Activated naive CD4-positive, alpha-beta T cell treated with anti-CD3 and anti-CD28 coated beads, Interleukin-2, amount 50 U/mL, for 72 hours (primary cell): ENCODE measurements around the gene ZNF22. TPM values are rescaled to one million over a fixed set of nuclear protein-coding genes. Genes with fewer than 3 reads are reported as not detected.

Source experiments
- ATAC-seq, 2 donors: fragments of 150-1000 bp; cut with Tn5 transposase; 2 replicates each; pipeline ENCODE4 v1.10.0; 2021; ENCODE audit warnings: mild to moderate bottlenecking in 2 of 2, moderate library complexity in 2 of 2
- DNase-seq, 2 donors: peaks; one replicate each; pipeline ENCODE4 v3.0.0; 2021 to 2022; ENCODE audit warnings: low spot score in 2 of 2
- H3K27ac Mint-ChIP-seq, 2 donors: one replicate each; pipeline ENCODE4 v1.8.0; 2022; ENCODE audit warnings: mild to moderate bottlenecking in 2 of 2, mixed read lengths in 2 of 2
- H3K36me3 Mint-ChIP-seq, 2 donors: one replicate each; pipeline ENCODE4 v1.8.0; 2022; ENCODE audit warnings: mixed read lengths in 2 of 2
- H3K9me3 Mint-ChIP-seq, 2 donors: one replicate each; pipeline ENCODE4 v1.8.0; 2022; ENCODE audit warnings: mixed read lengths in 2 of 2
- total RNA-seq, 2 donors: library from RNA; stranded (reverse); gene quantifications; one replicate each; pipeline ENCODE4 v1.2.3, GENCODE V29; 2022

The ZNF22 gene
- total RNA-seq, 2 donors from 2014 or later = 3.1 to 20.9 TPM

GRCh38 chr10:44961931-44962750, 38.6 kb upstream of the ZNF22 start:
- H3K27ac Mint-ChIP-seq = no peak overlapping the region
- ATAC-seq = no peak

GRCh38 chr10:44962870-44963738, 37.6 kb upstream of the ZNF22 start:
- Mint-ChIP-seq H3K36me3 (no peaks in the 10 kb centered on the region), H3K27ac (no peak overlapping the region), H3K9me3 (no peaks in the 10 kb centered on the region)
- DNase-seq (no peak), ATAC-seq (no peak)

More at GRCh38 chr10:44961931-44962750, 38.6 kb upstream of the ZNF22 start:
- Mint-ChIP-seq H3K36me3 (no peaks in the 10 kb centered on the region), H3K9me3 (no peaks in the 10 kb centered on the region)
- no peak for DNase-seq

DNA sequence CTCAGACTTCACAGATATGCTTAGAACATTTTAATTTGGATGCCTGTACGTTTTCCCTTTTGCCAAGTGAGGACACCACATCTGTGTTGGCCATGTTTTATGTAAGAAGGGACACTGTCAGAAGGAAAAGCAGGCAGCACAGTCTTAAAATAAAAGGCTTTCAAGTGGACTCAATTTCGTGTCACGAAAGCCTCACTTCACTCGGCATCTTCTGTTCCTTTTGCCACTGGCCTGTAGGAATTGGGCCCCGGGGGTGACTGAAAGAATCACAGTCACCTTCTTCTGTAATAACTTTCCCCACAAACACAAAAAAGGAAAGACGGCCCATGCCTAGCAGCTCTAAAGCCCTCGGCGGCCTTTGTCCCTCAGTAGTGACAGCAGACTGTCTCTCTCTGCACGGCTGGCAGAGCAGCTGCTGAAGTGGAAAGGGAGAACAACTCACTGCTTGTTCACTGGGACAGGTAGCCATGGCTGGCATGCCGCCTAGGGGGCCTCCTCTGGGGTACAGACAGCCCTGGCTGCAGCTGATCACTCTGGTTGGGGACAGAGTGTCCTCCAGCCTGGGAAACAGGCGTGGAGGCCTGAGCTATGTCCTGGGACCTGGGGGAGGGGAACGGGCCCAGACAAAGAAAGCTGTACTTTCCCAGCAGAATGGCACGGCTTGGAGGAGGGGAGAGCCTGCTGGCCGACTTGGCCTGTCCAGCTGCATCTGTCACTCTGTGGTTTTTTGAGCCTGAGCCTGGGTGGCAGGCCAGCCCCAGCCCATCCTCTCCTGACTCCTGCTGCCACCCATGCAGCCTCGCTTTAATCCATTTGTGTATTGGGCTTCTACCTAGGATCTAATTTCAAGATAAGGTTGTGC, 36.7 kb upstream of the ZNF22 start:
- H3K9me3 Mint-ChIP-seq = no peaks in the 10 kb centered on the region
- ATAC-seq (no peak), DNase-seq (no peak)
- no peak overlapping the region for H3K27ac Mint-ChIP-seq
- H3K36me3 Mint-ChIP-seq = no peaks in the 10 kb centered on the region

DNA sequence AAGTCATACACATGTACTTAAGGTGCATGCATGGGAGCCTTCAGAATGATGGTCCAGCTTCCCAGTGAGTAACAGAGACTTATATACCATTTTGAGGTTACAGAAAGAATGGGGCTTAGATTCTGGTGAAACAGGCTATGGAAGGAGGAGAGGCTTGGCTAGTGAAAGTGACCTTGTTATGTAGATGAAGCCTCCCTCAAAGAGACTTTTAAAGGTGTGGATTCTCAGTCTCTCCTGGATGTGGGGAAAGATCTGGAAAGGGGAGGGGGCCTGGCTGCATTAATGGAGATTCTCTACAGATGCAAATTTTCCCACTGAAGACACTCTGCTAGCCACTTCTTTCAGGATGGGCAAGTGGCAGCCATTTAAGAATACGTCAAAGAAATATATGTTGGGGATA, 35.6 kb upstream of the ZNF22 start:
- ATAC-seq = no peak
- H3K36me3 Mint-ChIP-seq = no peaks in the 10 kb centered on the region
- H3K27ac Mint-ChIP-seq = no peak overlapping the region
- no peaks in the 10 kb centered on the region for H3K9me3 Mint-ChIP-seq
- no peak for DNase-seq

DNA sequence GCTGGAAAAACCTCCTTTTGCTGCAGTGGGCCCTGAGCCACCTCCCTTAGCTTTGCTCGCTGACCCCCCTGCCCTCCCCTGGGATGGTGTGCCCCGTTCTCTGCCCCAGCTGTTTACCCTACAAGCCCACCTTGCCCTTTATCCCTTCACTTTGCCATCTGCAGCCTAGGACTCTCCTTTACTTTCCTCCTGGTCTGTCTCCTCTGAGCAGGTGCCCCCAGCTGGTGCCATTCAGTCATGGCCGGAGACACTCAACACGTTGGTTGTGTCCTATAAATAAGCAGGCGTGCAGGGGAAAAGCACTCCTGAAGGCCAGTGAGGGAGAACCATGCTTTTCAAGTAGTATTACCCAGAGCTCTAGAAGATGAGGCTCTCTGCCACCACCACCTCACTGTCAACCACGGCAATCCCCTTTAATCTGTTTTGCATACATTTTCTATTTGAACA, 35.0 kb upstream of the ZNF22 start:
- ATAC-seq = peak in 1 of 2 donors; percentile 32
- Mint-ChIP-seq H3K9me3 (no peaks in the 10 kb centered on the region), H3K27ac (peak overlapping the region in 1 of 2 donors; percentile 40), H3K36me3 (no peaks in the 10 kb centered on the region)
- DNase-seq = no peak

- Mint-ChIP-seq H3K27ac (peak overlapping the region in 1 of 2 donors; percentile 36), H3K36me3 (no peaks in the 10 kb centered on the region), H3K9me3 (no peaks in the 10 kb centered on the region)
- DNase-seq (no peak), ATAC-seq (peak in 1 of 2 donors; percentile 39)
Measured at GRCh38 chr10:44966129-44966815, 34.5 kb upstream of the ZNF22 start.

DNA sequence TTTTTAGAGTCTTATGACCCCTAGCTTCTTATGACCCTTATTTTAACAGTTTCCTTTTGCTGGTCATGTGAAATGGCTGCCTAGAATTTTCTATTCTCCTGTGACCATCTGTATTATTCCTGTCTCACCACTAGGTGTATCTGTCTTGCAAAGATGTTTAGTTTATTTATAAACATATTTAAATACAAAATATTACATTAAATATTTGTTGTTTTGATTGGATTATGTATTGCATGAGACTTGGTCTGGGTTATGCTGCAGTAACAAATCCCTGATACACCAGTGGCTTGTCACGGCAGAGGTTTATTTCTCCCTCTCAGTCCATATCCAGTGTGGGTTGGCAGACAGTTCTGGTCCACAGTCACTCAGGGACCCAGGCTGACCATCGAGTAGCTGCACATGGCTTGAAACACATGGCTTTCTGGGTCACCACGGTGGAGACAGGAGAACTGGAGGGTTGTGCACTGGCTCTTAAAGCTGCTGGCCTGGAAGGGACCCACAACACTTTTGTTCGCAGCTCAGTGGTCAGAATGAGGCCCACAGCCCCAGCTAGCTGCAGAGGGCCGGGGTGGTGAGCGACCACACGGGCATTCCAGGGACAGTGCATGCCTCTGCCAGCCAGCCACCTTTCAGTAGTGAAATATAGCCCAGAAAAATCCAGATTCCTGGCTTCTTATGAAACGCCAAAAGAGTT, 33.8 kb upstream of the ZNF22 start:
- no peaks in the 10 kb centered on the region for H3K9me3 Mint-ChIP-seq
- H3K27ac Mint-ChIP-seq = no peak overlapping the region
- no peak for DNase-seq
- H3K36me3 Mint-ChIP-seq = no peaks in the 10 kb centered on the region
- no peak for ATAC-seq

- peak; percentile 30 to 33 for ATAC-seq
- no peak for DNase-seq
- Mint-ChIP-seq H3K36me3 (no peaks in the 10 kb centered on the region), H3K27ac (peak overlapping the region in 1 of 2 donors; percentile 2), H3K9me3 (no peaks in the 10 kb centered on the region)
Measured at GRCh38 chr10:44967616-44968015, 33.1 kb upstream of the ZNF22 start.

DNA sequence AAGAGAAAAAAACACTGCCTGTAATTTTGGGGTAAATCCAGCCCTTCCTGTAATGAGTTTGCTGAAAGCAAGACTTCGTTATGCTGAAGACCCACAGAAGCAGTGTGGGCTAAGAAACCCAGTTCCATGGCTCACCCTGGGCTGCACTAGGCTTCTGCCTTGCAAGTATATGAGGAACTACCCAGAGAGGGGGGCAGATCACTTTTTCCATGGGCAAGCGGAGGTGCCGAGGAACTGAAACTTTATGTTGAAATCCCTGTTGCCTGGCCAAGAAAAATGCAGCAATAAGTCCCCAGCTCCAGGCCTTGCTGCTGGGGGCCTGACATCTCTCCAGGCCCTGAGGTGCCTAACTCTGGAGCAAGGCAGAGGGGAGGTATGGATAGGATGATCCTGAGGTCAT, 32.6 kb upstream of the ZNF22 start:
- no peaks in the 10 kb centered on the region for H3K36me3 Mint-ChIP-seq
- no peaks in the 10 kb centered on the region for H3K9me3 Mint-ChIP-seq
- no peak for DNase-seq
- H3K27ac Mint-ChIP-seq = peak overlapping the region in 1 of 2 donors; percentile 2
- peak; percentile 39 to 56 for ATAC-seq

DNA sequence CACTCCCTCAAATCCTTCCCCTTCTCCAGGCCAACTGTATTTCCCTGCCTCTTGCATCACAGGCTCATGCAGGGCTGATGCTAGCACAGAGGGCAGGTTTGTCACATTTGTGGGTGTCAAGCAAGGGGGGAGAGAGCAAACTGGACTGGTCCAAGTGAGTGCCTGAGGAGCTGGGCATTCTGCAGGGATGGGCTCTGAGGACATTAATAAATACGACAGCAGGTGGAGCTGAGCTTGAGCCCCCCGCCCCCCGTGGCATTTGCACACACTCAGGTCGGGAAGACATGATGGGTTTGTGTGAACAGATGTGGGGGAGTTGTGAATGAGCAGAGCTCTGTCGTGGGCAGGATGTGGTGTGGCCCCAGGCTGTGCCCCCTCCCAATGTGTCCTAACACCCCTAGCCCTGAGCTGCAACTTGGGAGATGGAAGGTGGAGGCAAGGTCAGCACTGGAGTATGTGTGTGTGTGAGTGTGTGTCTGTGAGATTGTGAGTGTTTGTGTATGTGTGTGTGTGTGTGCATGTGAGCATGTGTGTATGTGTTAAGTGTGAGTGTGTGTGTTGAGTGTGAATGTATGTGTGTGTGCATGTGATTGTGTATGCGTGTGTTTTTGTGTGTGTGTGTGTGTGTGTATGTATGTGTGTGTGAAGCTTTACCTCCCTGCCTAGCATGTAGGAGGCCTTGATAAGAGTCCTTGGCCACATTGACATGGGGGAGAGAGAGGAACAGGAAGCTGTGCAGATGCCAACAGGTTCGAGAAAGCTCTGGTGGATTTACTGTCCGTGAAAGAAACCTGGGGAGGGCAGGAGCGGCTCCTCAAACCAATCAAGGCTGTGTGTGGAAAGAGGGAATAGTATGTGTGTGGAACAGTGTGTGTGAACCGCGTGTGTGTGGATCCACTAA, 32.0 kb upstream of the ZNF22 start:
- Mint-ChIP-seq H3K27ac (peak overlapping the region in 1 of 2 donors; percentile 2), H3K9me3 (no peaks in the 10 kb centered on the region), H3K36me3 (no peaks in the 10 kb centered on the region)
- no peak for DNase-seq
- ATAC-seq = peak; percentile 27 to 34

DNA sequence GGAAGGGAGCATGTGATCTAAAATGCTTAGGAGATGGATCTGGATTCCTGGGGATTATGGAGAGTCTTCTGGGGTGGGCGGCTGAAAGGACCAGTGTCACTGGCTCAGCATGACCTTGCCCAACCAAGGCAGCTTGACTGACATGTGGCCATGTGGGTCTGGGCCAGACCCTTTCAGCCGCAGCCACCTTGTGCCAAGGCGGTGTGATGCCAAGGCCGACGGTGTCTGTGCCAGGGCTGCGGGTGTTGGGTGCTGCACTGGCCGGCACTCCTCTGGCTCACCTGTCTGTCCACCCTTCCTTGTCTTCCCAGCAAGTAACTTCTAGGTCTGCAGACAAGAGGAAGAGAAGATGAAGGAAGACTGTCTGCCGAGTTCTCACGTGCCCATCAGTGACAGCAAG, 30.9 kb upstream of the ZNF22 start:
- Mint-ChIP-seq H3K36me3 (no peaks in the 10 kb centered on the region), H3K9me3 (no peaks in the 10 kb centered on the region), H3K27ac (no peak overlapping the region)
- ATAC-seq (no peak), DNase-seq (no peak)

DNA sequence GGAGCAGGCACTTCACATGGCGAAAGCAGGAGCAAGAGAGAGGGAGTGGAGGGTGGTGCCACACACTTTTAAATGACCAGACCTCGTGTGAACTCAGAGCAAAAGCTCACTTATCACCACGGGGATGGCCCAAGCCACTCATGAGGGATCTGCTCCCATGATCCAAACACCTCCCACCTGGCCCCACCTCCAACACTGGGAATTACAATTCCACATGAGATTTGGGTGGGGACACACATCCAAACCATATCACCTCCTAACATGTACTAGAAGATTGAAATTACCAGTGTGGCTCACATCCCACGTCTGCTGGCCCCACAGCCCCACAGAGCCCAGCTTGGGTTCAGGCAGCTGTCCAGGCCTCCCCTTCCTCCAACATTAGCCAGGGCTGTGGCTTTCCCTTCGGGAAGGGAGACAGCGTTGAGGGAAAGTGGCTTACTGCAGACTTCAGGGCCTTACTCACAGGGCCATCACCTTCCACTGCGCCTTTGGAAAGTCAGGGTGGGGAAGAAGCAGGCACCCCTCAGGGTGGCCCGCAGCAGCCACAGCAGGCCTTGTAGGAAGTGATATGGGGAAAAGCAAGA, 29.8 kb upstream of the ZNF22 start:
- ATAC-seq (no peak), DNase-seq (no peak)
- H3K36me3 Mint-ChIP-seq = no peaks in the 10 kb centered on the region
- H3K27ac Mint-ChIP-seq = no peak overlapping the region
- no peaks in the 10 kb centered on the region for H3K9me3 Mint-ChIP-seq

GRCh38 chr10:44971434-44971833, 29.3 kb upstream of the ZNF22 start:
- Mint-ChIP-seq H3K27ac (no peak overlapping the region), H3K36me3 (no peaks in the 10 kb centered on the region)
- no peak for DNase-seq

DNA sequence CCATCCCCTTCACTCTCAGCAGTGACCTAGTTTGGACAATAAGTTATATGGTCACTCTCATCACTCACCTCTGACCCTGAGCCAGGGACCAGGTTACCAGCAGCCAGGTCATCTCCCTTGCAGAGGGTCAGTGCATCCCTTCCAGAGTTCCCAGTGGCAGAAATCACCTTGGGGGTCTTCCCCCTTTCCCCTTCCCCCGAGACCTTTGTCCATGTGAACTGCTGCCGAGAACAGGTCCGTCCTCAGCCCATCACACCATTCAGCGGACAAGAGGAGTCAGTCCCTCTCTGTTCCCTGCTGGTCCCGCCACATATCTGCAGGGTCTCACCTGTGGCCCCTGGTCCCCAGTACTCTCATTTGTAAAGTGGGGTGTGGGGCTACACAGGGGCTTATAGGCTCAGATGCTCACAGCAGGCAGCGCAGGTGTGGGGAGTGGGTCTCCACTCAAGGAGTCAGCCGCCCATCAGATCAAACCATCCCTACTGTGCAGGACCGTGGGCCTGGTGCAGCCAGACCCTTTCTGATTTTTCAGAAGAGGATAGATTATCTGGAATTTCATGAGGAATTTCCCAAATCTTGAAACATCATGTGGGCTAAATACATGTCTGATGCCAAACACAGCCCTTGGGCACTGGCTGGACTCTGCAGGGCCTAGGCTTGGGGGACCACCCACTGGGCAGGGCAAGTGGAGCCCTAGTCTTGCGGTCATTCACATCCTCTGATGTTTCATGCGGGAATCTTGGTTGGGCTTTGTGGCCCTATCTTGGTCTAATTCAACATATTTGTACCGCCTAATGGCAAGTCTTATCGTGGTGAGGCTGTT, 28.6 kb upstream of the ZNF22 start:
- no peaks in the 10 kb centered on the region for H3K36me3 Mint-ChIP-seq
- no peaks in the 10 kb centered on the region for H3K9me3 Mint-ChIP-seq
- DNase-seq (no peak), ATAC-seq (no peak)
- H3K27ac Mint-ChIP-seq = peak overlapping the region in 1 of 2 donors; percentile 68

More at GRCh38 chr10:44971434-44971833, 29.3 kb upstream of the ZNF22 start:
- H3K9me3 Mint-ChIP-seq = no peaks in the 10 kb centered on the region
- ATAC-seq = no peak
